HepG2 (cell line): ENCODE data around the gene GK. TPM values are rescaled to one million over a fixed set of nuclear protein-coding genes. Genes with fewer than 3 reads are reported as not detected.
A peak's percentile ranks its signal among the peaks of the same experiment; 100 is the strongest.

Source experiments
- ADNP ChIP-seq: sonication (generic); formaldehyde crosslinking; IDR thresholded peaks from 2 replicates; pipeline ENCODE4 v1.4.0; 2020; ENCODE audit warnings: missing genetic modification reagents
- AHR ChIP-seq: IDR thresholded peaks from 2 replicates; pipeline ENCODE4 v1.6.1; 2018; ENCODE audit warnings: missing genetic modification reagents, missing compliant biosample characterization
- ATF7-NPFF ChIP-seq: sonication (generic); formaldehyde crosslinking; IDR thresholded peaks from 2 replicates; pipeline ENCODE4 v1.8.1; 2023; ENCODE audit warnings: mild to moderate bottlenecking, low read depth, missing genetic modification reagents, moderate library complexity
- BATF2 ChIP-seq: sonication (generic); formaldehyde crosslinking; IDR thresholded peaks from 2 replicates; pipeline ENCODE4 v1.8.0; 2022; ENCODE audit warnings: mild to moderate bottlenecking, missing genetic modification reagents, moderate library complexity
- CREM ChIP-seq, 2 experiments: sonication (generic) in 1 of 2; formaldehyde crosslinking in 1 of 2; IDR thresholded peaks; 2 replicates each; pipeline versions ENCODE4 v1.4.0 to v1.6.1; 2016 to 2020; ENCODE audit warnings: antibody characterized with exemption in 1 of 2, mild to moderate bottlenecking in 1 of 2, missing genetic modification reagents in 1 of 2
- EED ChIP-seq: sonication (generic); formaldehyde crosslinking; IDR thresholded peaks from 2 replicates; pipeline ENCODE4 v1.5.0; 2020; ENCODE audit warnings: mild to moderate bottlenecking, missing genetic modification reagents
- FOXM1 ChIP-seq: sonication (generic); formaldehyde crosslinking; IDR thresholded peaks from 2 replicates; pipeline ENCODE4 v1.5.0; 2020; ENCODE audit warnings: missing genetic modification reagents
- FOXP1 ChIP-seq, 2 experiments: fragments of 450-650 bp in 1 of 2; IDR thresholded peaks; 2 replicates each; pipeline ENCODE4 v1.6.1; 2017 to 2018; ENCODE audit warnings: antibody characterized with exemption in 1 of 2
- GLMP ChIP-seq: sonication (generic); formaldehyde crosslinking; IDR thresholded peaks from 2 replicates; pipeline ENCODE4 v1.9.0; 2021; ENCODE audit warnings: missing genetic modification reagents, mild to moderate bottlenecking, borderline replicate concordance
- GZF1 ChIP-seq: sonication (generic); formaldehyde crosslinking; IDR thresholded peaks from 2 replicates; pipeline ENCODE4 v1.5.1; 2020; ENCODE audit warnings: mild to moderate bottlenecking, missing genetic modification reagents
- NFE2L2 ChIP-seq: fragments of 150-350 bp; IDR thresholded peaks from 2 replicates; pipeline ENCODE4 v1.6.1; 2014; ENCODE audit warnings: low read length
- PBX3 ChIP-seq: sonication (generic); formaldehyde crosslinking; IDR thresholded peaks from 2 replicates; pipeline ENCODE4 v1.8.1; 2023; ENCODE audit warnings: missing genetic modification reagents, inconsistent platforms, borderline replicate concordance
- POGK ChIP-seq: sonication (generic); formaldehyde crosslinking; conservative IDR thresholded peaks from 2 replicates; pipeline ENCODE4 v1.8.0; 2022; ENCODE audit warnings: mild to moderate bottlenecking, moderate library complexity, missing genetic modification reagents
- SNAI1 ChIP-seq: sonication (generic); formaldehyde crosslinking; IDR thresholded peaks from 2 replicates; pipeline ENCODE4 v1.5.0; 2020; ENCODE audit warnings: mild to moderate bottlenecking, missing genetic modification reagents, borderline replicate concordance
- XRCC5 ChIP-seq: fragments of 200-400 bp; formaldehyde crosslinking; optimal IDR thresholded peaks from 2 replicates; pipeline ENCODE3; 2017; ENCODE audit warnings: mild to moderate bottlenecking, low read length
- ZBTB38 ChIP-seq: sonication (generic); formaldehyde crosslinking; IDR thresholded peaks from 2 replicates; pipeline ENCODE4 v1.5.1; 2020; ENCODE audit warnings: mild to moderate bottlenecking, missing genetic modification reagents
- ZNF10 ChIP-seq: sonication (generic); formaldehyde crosslinking; IDR thresholded peaks from 2 replicates; pipeline ENCODE4 v1.4.0; 2020; ENCODE audit warnings: mild to moderate bottlenecking, low read depth, missing genetic modification reagents, borderline replicate concordance
- ZNF205 ChIP-seq: IDR thresholded peaks from 2 replicates; pipeline ENCODE4 v1.6.1; 2018; ENCODE audit warnings: missing biosample characterization, missing genetic modification reagents
- ZNF337 ChIP-seq: sonication (generic); formaldehyde crosslinking; IDR thresholded peaks from 2 replicates; pipeline ENCODE4 v1.5.1; 2020; ENCODE audit warnings: missing genetic modification reagents, low read depth, mild to moderate bottlenecking, borderline replicate concordance
- ZNF510 ChIP-seq: sonication (generic); formaldehyde crosslinking; IDR thresholded peaks from 2 replicates; pipeline ENCODE4 v1.4.0; 2020; ENCODE audit warnings: low read depth, mild to moderate bottlenecking, missing genetic modification reagents
- ZNF556 ChIP-seq: sonication (generic); formaldehyde crosslinking; IDR thresholded peaks from 2 replicates; pipeline ENCODE4 v1.4.0; 2020; ENCODE audit warnings: mild to moderate bottlenecking, missing genetic modification reagents, borderline replicate concordance
- ZNF652 ChIP-seq: IDR thresholded peaks from 2 replicates; pipeline ENCODE4 v1.6.1; 2016; ENCODE audit warnings: low read depth, borderline replicate concordance
- ZNF713 ChIP-seq: sonication (generic); formaldehyde crosslinking; IDR thresholded peaks from 2 replicates; pipeline ENCODE4 v1.4.0; 2020; ENCODE audit warnings: mild to moderate bottlenecking, missing genetic modification reagents
- ZNF761 ChIP-seq: sonication (generic); formaldehyde crosslinking; conservative IDR thresholded peaks from 2 replicates; pipeline ENCODE4 v1.4.0; 2020; ENCODE audit warnings: mild to moderate bottlenecking, missing genetic modification reagents
- ZNF775 ChIP-seq: sonication (generic); formaldehyde crosslinking; IDR thresholded peaks from 2 replicates; pipeline ENCODE4 v1.4.0; 2020; ENCODE audit warnings: missing genetic modification reagents, mild to moderate bottlenecking, moderate library complexity, borderline replicate concordance
- ZSCAN30 ChIP-seq: sonication (generic); formaldehyde crosslinking; IDR thresholded peaks from 2 replicates; pipeline ENCODE4 v1.5.0; 2020; ENCODE audit warnings: mild to moderate bottlenecking, missing genetic modification reagents
- polyA plus RNA-seq, 8 experiments: library from polyadenylated mRNA; depleted of rRNA in 3 of 8; stranded (reverse) in 7 of 8; unstranded in 1 of 8; fragments of >200 nt; fragmentation: Illumina TruSeq in 4 of 8; extraction: Trizol in 4 of 8; gene quantifications; 2 replicates each; pipeline versions ENCODE4 v1.2.1 to v1.2.3, GENCODE V29; 2011 to 2016; ENCODE audit warnings: low read depth in 4 of 8, missing spikeins in 1 of 8, mixed read lengths in 1 of 8; ENCODE audit not compliant: insufficient read depth in 1 of 8
- total RNA-seq, 5 experiments: library from RNA; depleted of rRNA; stranded (reverse); fragments of >200 nt; fragmentation: Illumina TruSeq; extraction: Trizol; gene quantifications; 2 replicates each; pipeline ENCODE4 v1.2.3, GENCODE V29; 2016; ENCODE audit warnings: low read depth in 1 of 5
- TF ChIP-seq, protein P1 (sequence below): sonication (generic); formaldehyde crosslinking; IDR thresholded peaks from 2 replicates; pipeline ENCODE4 v1.8.1; 2023; ENCODE audit warnings: missing genetic modification reagents, mild to moderate bottlenecking, borderline replicate concordance

The GK gene
- total and polyA plus RNA-seq, 2 of the 13 experiments (the other 11 are each of a cell fraction or from before 2014, with no cell fraction given) = 64.2 to 265 TPM

GRCh38 chrX:30693999-30694650, 40.9 kb downstream of the GK start (continued):
- TF ChIP-seq ZNF775 (CRISPR knock-in tag) (no peak), ZNF510 (CRISPR knock-in tag) (no peak), ZNF713 (CRISPR knock-in tag) (no peak), ZSCAN30 (no peak), ATF7-NPFF (CRISPR knock-in tag) (no peak), ZNF761 (CRISPR knock-in tag) (no peak), PBX3 (CRISPR knock-in tag) (no peak), POGK (no peak), EED (CRISPR knock-in tag) (no peak), CREM (IDR thresholded peaks at IDR 0.05) (peak; percentile 19; the same call in 1 of the 2 replicates), CREM (CRISPR knock-in tag; IDR thresholded peaks at IDR 0.05) (no peak), ZNF337 (CRISPR knock-in tag) (no peak), GZF1 (CRISPR knock-in tag) (no peak), ZNF652 (CRISPR knock-in tag) (no peak), XRCC5 (no peak), BATF2 (CRISPR knock-in tag) (no peak), GLMP (CRISPR knock-in tag) (no peak), ZNF556 (CRISPR knock-in tag) (no peak), SNAI1 (no peak), ZNF10 (CRISPR knock-in tag) (no peak), FOXP1 (IDR thresholded peaks at IDR 0.05) (no peak), FOXP1 (CRISPR knock-in tag; IDR thresholded peaks at IDR 0.05) (peak; percentile 62; the same call in 1 of the 2 replicates), FOXM1 (CRISPR knock-in tag) (no peak), ZNF205 (CRISPR knock-in tag) (no peak), NFE2L2 (no peak), ADNP (CRISPR knock-in tag) (no peak), ZBTB38 (CRISPR knock-in tag) (no peak), AHR (CRISPR knock-in tag) (no peak)
- TF ChIP-seq, protein P1, sequence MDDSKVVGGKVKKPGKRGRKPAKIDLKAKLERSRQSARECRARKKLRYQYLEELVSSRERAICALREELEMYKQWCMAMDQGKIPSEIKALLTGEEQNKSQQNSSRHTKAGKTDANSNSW = no peak
